HuH-7.5 (cell line): Measurements from ENCODE around the gene AKAP13.

Experiments
- DNase-seq: peaks from one replicate; pipeline ENCODE4 v3.0.0; 2011; ENCODE audit warnings: low spot score

The AKAP13 gene

GRCh38 chr15:85706779-85707518 lies 326.5 kb downstream of the AKAP13 start:
- no peak for DNase-seq

GRCh38 chr15:85707519-85708338 lies 327.3 kb downstream of the AKAP13 start:
- DNase-seq = peak; percentile 38

- no peak for DNase-seq
Measured at GRCh38 chr15:85708402-85708941, 328.1 kb downstream of the AKAP13 start.

- DNase-seq = no peak
Measured at GRCh38 chr15:85709250-85709649, 328.8 kb downstream of the AKAP13 start.

- DNase-seq = no peak
Measured at GRCh38 chr15:85710340-85710842, 330.0 kb downstream of the AKAP13 start.

- DNase-seq = no peak
Measured at GRCh38 chr15:85711580-85712192, 331.3 kb downstream of the AKAP13 start.

GRCh38 chr15:85716261-85716660 lies 335.9 kb downstream of the AKAP13 start:
- DNase-seq = no peak

- no peak for DNase-seq
Measured at GRCh38 chr15:85717212-85717611, 336.8 kb downstream of the AKAP13 start.

GRCh38 chr15:85718271-85718971 lies 338.0 kb downstream of the AKAP13 start:
- DNase-seq = no peak

GRCh38 chr15:85718981-85719380 lies 338.6 kb downstream of the AKAP13 start:
- no peak for DNase-seq

- no peak for DNase-seq
Measured at GRCh38 chr15:85722374-85723152, 342.2 kb downstream of the AKAP13 start.

- no peak for DNase-seq
Measured at GRCh38 chr15:85723960-85724945, 343.9 kb downstream of the AKAP13 start.

GRCh38 chr15:85725019-85725418 lies 344.6 kb downstream of the AKAP13 start:
- DNase-seq = no peak

- no peak for DNase-seq
Measured at GRCh38 chr15:85725564-85725963, 345.2 kb downstream of the AKAP13 start.

GRCh38 chr15:85726454-85726853 lies 346.1 kb downstream of the AKAP13 start:
- no peak for DNase-seq

GRCh38 chr15:85727068-85727467 lies 346.7 kb downstream of the AKAP13 start:
- no peak for DNase-seq

- peak; percentile 67 for DNase-seq
Measured at GRCh38 chr15:85730001-85730820, 349.8 kb downstream of the AKAP13 start.

GRCh38 chr15:85733416-85733815 lies 353.0 kb downstream of the AKAP13 start:
- no peak for DNase-seq

- no peak for DNase-seq
Measured at GRCh38 chr15:85737061-85737460, 356.7 kb downstream of the AKAP13 start.
